ENCODE results near the gene PCDHGA6.
"Not testable (repeated sequence)": the region's sequence is repeated elsewhere in the genome, so short reads cannot be mapped to it uniquely, and the experiment has no call there.

PCDHGA6 gene

GRCh38 chr5:141394401-141395187 lies 20.9 kb downstream of the PCDHGA6 start:
- DNase-seq: not testable (repeated sequence)

- DNase-seq: not testable (repeated sequence)
Observed at GRCh38 chr5:141397756-141398551, 24.3 kb downstream of the PCDHGA6 start, which contains the start of gene PCDHGB5. PCDHGB5 (plus strand) TSS chr5:141397947; CDS start chr5:141398128, 181 bp downstream.

GRCh38 chr5:141398608-141399007 lies 24.9 kb downstream of the PCDHGA6 start:
- no peak for DNase-seq

GRCh38 chr5:141399555-141400258 lies 26.0 kb downstream of the PCDHGA6 start:
- DNase-seq: no peak

- no peak for DNase-seq
Observed at GRCh38 chr5:141402553-141403243, 29.0 kb downstream of the PCDHGA6 start, which contains the start of gene PCDHGA9. PCDHGA9 (plus strand) TSS chr5:141402778; CDS start chr5:141402953, 175 bp downstream.

GRCh38 chr5:141403387-141403786 lies 29.7 kb downstream of the PCDHGA6 start:
- DNase-seq: no peak

GRCh38 chr5:141407790-141408505 lies 34.3 kb downstream of the PCDHGA6 start, which contains the start of gene PCDHGB6:
PCDHGB6 (plus strand) TSS chr5:141408021; CDS start chr5:141408203, 182 bp downstream.
- not testable (repeated sequence) for DNase-seq

GRCh38 chr5:141409598-141410306 lies 36.1 kb downstream of the PCDHGA6 start:
- DNase-seq: no peak

GRCh38 chr5:141411575-141411974 lies 37.9 kb downstream of the PCDHGA6 start:
- no peak for DNase-seq

GRCh38 chr5:141412854-141413539 lies 39.3 kb downstream of the PCDHGA6 start, which contains the start of gene PCDHGA10:
PCDHGA10 (plus strand) TSS chr5:141412987; CDS start chr5:141413176, 189 bp downstream.
- no peak for DNase-seq

GRCh38 chr5:141413540-141414069 lies 39.9 kb downstream of the PCDHGA6 start:
- DNase-seq: no peak

GRCh38 chr5:141414548-141415274 lies 41.0 kb downstream of the PCDHGA6 start:
- not testable (repeated sequence) for DNase-seq

GRCh38 chr5:141415275-141415618 lies 41.6 kb downstream of the PCDHGA6 start:
- DNase-seq: not testable (repeated sequence)

- not testable (repeated sequence) for DNase-seq
Observed at GRCh38 chr5:141417494-141418172, 43.9 kb downstream of the PCDHGA6 start, which contains the start of gene PCDHGB7. PCDHGB7 (plus strand) TSS chr5:141417677; CDS start chr5:141417860, 183 bp downstream.

GRCh38 chr5:141419074-141419880 lies 45.6 kb downstream of the PCDHGA6 start:
- DNase-seq: no peak

- no peak for DNase-seq
Observed at GRCh38 chr5:141420855-141421488, 47.3 kb downstream of the PCDHGA6 start, which contains the start of gene PCDHGA11. PCDHGA11 (plus strand) TSS chr5:141421051; CDS start chr5:141421228, 177 bp downstream.

- no peak for DNase-seq
Observed at GRCh38 chr5:141421489-141421855, 47.8 kb downstream of the PCDHGA6 start.
